ENCODE measurements around the gene SIK3.

Gene SIK3

GRCh38 chr11:116916886-116917285, 181.3 kb downstream of the SIK3 start:
- no peak for TF ChIP-seq CTCF (IDR thresholded peaks at IDR 0.05; ENCODE audit: insufficient read depth, low read depth, low read length, missing control alignments)
- no peak for DNase-seq (ENCODE audit: low read depth)

GRCh38 chr11:116916052-116916451, 182.2 kb downstream of the SIK3 start:
- H3K4me3 ChIP-seq (ENCODE audit: low read depth, low read length), result no peak overlapping the region
- no peak for DNase-seq (ENCODE audit: low read depth)
- TF ChIP-seq CTCF (IDR thresholded peaks at IDR 0.05; ENCODE audit: insufficient read depth, low read depth, low read length, missing control alignments), result no peak

More at GRCh38 chr11:116916886-116917285, 181.3 kb downstream of the SIK3 start:
- no peak overlapping the region for H3K4me3 ChIP-seq (ENCODE audit: low read depth, low read length)

GRCh38 chr11:116913000-116913399, 185.2 kb downstream of the SIK3 start:
- H3K4me3 ChIP-seq (ENCODE audit: low read depth, low read length), result no peak overlapping the region
- no peak for TF ChIP-seq CTCF (IDR thresholded peaks at IDR 0.05; ENCODE audit: insufficient read depth, low read depth, low read length, missing control alignments)
- no peak for DNase-seq (ENCODE audit: low read depth)

GRCh38 chr11:116911976-116912734, 186.1 kb downstream of the SIK3 start:
- DNase-seq (ENCODE audit: low read depth), result no peak
- no peak for TF ChIP-seq CTCF (IDR thresholded peaks at IDR 0.05; ENCODE audit: insufficient read depth, low read depth, low read length, missing control alignments)
- H3K4me3 ChIP-seq (ENCODE audit: low read depth, low read length), result no peak overlapping the region

- H3K4me3 ChIP-seq (ENCODE audit: low read depth, low read length), result no peak overlapping the region
- TF ChIP-seq CTCF (IDR thresholded peaks at IDR 0.05; ENCODE audit: insufficient read depth, low read depth, low read length, missing control alignments), result no peak
- no peak for DNase-seq (ENCODE audit: low read depth)
Measured at GRCh38 chr11:116910847-116911246, 187.4 kb downstream of the SIK3 start.

GRCh38 chr11:116910378-116910777, 187.8 kb downstream of the SIK3 start:
- no peak for TF ChIP-seq CTCF (IDR thresholded peaks at IDR 0.05; ENCODE audit: insufficient read depth, low read depth, low read length, missing control alignments)
- no peak overlapping the region for H3K4me3 ChIP-seq (ENCODE audit: low read depth, low read length)
- no peak for DNase-seq (ENCODE audit: low read depth)

GRCh38 chr11:116909245-116909644, 189.0 kb downstream of the SIK3 start:
- TF ChIP-seq CTCF (IDR thresholded peaks at IDR 0.05; ENCODE audit: insufficient read depth, low read depth, low read length, missing control alignments), result no peak
- no peak for DNase-seq (ENCODE audit: low read depth)
- no peak overlapping the region for H3K4me3 ChIP-seq (ENCODE audit: low read depth, low read length)
